GM12873 (cell line): ENCODE results near the gene SULT1A1.

ENCODE experiments used
- TF ChIP-seq, protein P1 (sequence below): IDR thresholded peaks from 2 replicates; pipeline ENCODE4 v1.5.1; 2012; ENCODE audit warnings: low read depth, mild to moderate bottlenecking, moderate library complexity, low read length, control low read depth; ENCODE audit not compliant: insufficient read depth; ENCODE audit errors: missing control alignments

The SULT1A1 gene

DNA sequence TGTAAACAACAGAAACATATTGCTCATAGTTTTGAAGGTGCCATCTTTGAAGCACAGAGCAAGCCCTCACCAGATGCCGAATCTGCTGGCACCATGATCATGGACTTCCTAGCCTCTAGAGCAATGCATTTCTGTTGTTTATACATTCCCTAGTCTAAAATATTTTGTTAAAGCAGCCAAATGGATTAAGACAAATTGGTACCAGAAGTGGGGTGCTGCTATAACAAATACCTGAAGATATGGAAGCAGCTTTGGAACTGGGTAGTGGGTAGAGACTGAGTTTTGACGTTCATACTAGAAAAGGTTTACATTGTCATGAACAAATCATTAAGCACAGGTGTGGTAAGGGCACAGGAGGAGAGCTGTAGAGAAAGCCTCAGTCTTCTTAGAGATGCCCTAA lies 42.6 kb downstream of the SULT1A1 start:
- TF ChIP-seq, protein P1, sequence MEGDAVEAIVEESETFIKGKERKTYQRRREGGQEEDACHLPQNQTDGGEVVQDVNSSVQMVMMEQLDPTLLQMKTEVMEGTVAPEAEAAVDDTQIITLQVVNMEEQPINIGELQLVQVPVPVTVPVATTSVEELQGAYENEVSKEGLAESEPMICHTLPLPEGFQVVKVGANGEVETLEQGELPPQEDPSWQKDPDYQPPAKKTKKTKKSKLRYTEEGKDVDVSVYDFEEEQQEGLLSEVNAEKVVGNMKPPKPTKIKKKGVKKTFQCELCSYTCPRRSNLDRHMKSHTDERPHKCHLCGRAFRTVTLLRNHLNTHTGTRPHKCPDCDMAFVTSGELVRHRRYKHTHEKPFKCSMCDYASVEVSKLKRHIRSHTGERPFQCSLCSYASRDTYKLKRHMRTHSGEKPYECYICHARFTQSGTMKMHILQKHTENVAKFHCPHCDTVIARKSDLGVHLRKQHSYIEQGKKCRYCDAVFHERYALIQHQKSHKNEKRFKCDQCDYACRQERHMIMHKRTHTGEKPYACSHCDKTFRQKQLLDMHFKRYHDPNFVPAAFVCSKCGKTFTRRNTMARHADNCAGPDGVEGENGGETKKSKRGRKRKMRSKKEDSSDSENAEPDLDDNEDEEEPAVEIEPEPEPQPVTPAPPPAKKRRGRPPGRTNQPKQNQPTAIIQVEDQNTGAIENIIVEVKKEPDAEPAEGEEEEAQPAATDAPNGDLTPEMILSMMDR = no peak

DNA sequence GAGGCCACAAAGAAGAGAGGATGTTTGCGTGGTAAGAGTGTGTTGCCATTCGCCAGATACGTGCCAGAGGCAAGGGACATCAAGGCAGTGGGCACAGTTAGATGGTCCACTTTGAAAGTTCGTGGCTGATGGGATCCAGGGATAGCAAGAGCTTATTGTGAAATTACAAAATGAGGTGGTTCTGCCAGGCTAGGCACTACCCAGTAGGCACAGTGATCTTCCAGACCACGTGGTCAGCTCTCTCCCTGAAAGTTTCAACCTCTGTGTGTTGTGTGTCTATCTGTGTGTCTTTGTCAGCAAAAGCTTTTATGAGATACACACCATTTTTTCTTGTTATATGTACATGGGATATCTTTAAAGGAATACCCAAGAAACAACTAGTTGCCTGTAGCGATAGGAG lies 46.6 kb downstream of the SULT1A1 start:
- TF ChIP-seq, protein P1 = no peak

DNA sequence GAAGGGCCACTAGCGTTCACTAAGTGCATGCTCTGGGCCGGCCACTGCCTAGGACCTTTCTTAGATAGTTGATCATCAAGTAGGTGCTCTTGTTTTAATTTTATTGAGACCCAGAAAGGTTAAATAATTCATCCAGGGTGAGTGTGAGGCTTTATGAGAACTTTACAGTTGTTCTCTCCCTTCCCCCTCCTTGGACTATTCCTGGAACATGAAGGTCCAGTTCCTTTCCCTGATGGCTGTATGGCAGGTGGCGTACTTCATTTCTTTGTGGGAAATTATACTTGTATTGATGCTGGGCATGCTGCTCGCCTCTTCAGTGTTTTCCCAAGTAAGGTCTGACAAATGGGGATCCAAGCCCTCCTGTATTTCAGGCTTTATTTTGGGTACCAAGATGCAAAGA lies 47.6 kb downstream of the SULT1A1 start:
- TF ChIP-seq, protein P1 = no peak

DNA sequence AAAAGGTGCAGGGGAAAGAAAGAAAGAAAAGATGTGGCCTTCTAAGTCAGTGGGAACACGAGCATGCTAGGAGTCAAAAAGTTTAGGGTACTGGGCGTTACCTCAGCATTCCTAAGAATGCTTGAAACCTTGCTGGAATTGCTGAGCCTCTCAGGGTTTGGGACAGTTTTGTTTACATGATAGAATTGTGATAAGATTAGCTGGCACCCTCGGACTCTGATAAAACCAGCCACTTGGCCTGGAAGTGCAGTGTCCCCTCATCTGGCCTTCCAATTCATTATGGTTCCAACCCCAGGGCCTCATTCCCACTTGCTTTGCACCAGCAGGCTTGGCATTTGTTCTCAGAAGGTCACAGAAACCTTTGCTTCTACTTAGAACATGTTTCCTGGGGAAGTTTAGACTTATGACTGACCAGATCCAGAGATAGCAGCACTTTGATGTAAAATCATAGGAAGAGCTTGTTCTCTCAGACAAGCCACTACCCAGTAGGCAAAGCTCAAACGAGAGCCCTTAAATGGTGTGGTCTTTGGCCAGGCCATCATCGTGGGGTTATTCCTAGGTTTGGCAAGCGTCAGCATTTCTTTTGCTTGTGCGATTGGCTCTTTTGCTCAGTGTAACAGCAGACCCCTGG lies 48.2 kb downstream of the SULT1A1 start:
- TF ChIP-seq, protein P1 = no peak

DNA sequence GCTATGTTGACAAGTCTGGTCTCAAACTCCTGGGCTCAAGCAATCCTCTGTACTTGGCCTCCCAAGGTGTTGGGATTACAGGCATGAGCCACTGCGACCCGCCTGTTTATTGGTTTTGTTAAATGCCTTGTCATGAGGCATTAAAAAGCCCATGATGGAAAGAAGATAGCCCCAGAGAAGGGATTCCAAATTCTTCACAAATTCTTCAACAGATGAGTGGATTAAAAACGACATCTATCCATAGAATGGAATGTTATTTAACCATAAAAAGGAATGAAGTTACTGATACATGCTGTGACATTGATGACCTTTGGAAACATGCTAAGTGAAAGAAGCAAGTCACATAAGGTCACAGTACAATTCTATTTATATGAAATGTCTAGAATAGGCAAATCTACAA lies 51.4 kb downstream of the SULT1A1 start:
- TF ChIP-seq, protein P1 = no peak

DNA sequence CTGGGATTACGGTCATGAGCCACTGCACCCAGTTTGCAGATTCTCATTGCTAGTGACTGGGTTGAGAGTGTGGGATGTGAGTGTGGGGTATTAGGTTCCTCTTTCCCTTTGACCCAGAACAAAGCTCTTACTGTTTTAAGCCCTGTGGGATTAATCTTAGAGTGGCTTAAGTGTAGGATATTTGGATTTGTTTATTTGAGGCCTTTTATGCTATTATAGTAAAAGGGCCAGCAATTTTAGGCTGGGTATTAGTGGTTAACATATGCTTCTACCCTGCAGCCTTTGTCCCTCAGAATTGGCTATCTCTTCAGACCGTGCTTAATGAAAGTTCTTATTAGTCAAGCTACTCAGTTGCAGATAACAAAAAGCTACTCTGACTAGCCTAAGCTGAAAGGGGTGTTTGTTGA lies 52.9 kb downstream of the SULT1A1 start:
- TF ChIP-seq, protein P1 = no peak

DNA sequence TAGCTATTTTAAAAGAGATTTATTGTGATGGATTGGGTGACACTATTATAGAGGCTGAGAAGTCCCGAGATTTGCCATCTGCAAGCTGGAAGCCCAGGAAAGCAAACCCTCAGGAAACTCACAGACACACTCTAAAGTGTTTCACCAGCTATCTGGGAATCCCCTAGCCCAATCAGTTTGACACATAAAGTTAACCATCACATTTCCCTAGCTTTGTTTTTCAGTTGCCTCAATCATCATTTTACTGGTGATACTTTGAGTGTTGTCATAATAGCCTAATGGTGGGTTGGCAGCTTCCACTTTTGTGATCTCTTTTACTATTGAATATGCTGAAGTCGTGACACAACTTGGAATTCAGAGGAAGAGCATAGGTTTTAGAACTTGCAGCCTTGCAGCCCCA lies 54.3 kb downstream of the SULT1A1 start:
- TF ChIP-seq, protein P1 = no peak
